DOHH2 (cell line): ENCODE measurements around the gene GKN2.

Experiments
- EZH2phosphoT487 ChIP-seq: fragments of 200-600 bp; sonication (generic); IDR thresholded peaks from 2 replicates; pipeline ENCODE4 v1.6.1; 2017; ENCODE audit warnings: borderline replicate concordance, mild to moderate bottlenecking, antibody characterized with exemption, low read length, moderate library complexity, mixed read lengths
- TF ChIP-seq, protein P1 (sequence below): fragments of 200-600 bp; sonication (generic); IDR thresholded peaks from one replicate; pipeline ENCODE4 v1.5.1; 2014; ENCODE audit warnings: antibody characterized with exemption, mild to moderate bottlenecking, low read depth, low read length; ENCODE audit not compliant: poor library complexity, severe bottlenecking

GRCh38 chr2:68911709-68912108, 41.0 kb downstream of the GKN2 start:
- TF ChIP-seq EZH2phosphoT487, result no peak
- TF ChIP-seq, protein P1, sequence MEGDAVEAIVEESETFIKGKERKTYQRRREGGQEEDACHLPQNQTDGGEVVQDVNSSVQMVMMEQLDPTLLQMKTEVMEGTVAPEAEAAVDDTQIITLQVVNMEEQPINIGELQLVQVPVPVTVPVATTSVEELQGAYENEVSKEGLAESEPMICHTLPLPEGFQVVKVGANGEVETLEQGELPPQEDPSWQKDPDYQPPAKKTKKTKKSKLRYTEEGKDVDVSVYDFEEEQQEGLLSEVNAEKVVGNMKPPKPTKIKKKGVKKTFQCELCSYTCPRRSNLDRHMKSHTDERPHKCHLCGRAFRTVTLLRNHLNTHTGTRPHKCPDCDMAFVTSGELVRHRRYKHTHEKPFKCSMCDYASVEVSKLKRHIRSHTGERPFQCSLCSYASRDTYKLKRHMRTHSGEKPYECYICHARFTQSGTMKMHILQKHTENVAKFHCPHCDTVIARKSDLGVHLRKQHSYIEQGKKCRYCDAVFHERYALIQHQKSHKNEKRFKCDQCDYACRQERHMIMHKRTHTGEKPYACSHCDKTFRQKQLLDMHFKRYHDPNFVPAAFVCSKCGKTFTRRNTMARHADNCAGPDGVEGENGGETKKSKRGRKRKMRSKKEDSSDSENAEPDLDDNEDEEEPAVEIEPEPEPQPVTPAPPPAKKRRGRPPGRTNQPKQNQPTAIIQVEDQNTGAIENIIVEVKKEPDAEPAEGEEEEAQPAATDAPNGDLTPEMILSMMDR, result no peak
